CD4-positive, CD25-positive, alpha-beta regulatory T cell (primary cell): Measurements from ENCODE around the gene RPL27A. TPM values are rescaled to one million over a fixed set of nuclear protein-coding genes. Genes with fewer than 3 reads are reported as not detected.

ENCODE experiments used
- ATAC-seq, 2 donors: fragments of 150-1000 bp; cut with Tn5 transposase; one replicate each; pipeline ENCODE4 v1.10.0; 2021; ENCODE audit warnings: low read depth in 2 of 2, moderate number of reproducible peaks in 2 of 2, moderate library complexity in 1 of 2
- DNase-seq, 3 donors: peaks; one replicate each; pipeline versions ENCODE4 v3.0.0 to v3.0.0-alpha.2; 2012 to 2022; ENCODE audit warnings: mixed read lengths in 1 of 3
- H3K27ac ChIP-seq: one replicate; pipeline ENCODE4 v1.7.0; 2013; ENCODE audit warnings: mild to moderate bottlenecking, low read length; ENCODE audit not compliant: insufficient read depth, poor library complexity, severe bottlenecking
- H3K27me3 ChIP-seq: one replicate; pipeline ENCODE4 v1.7.0; 2013; ENCODE audit warnings: low read length; ENCODE audit not compliant: control insufficient read depth, insufficient read depth
- H3K36me3 ChIP-seq: one replicate; pipeline ENCODE4 v1.7.0; 2013; ENCODE audit warnings: mild to moderate bottlenecking, low read length, moderate library complexity; ENCODE audit not compliant: control insufficient read depth, insufficient read depth
- H3K4me1 ChIP-seq: 2 replicates; pipeline ENCODE4 v1.7.0; 2013; ENCODE audit warnings: mild to moderate bottlenecking, low read length; ENCODE audit not compliant: insufficient read depth, control insufficient read depth, poor library complexity, severe bottlenecking
- H3K4me3 ChIP-seq: one replicate; pipeline ENCODE4 v1.7.0; 2013; ENCODE audit warnings: low read depth, mild to moderate bottlenecking, low read length, moderate library complexity
- H3K9me3 ChIP-seq, 2 experiments: 1 replicate in 1 of 2; 2 replicates in 1 of 2; pipeline ENCODE4 v1.7.0; 2013; ENCODE audit warnings: low read length in 2 of 2, mild to moderate bottlenecking in 1 of 2, moderate library complexity in 1 of 2; ENCODE audit not compliant: control insufficient read depth in 2 of 2
- H3K27ac Mint-ChIP-seq, 3 donors: one replicate each; pipeline ENCODE4 v1.8.0; 2020 to 2022; ENCODE audit warnings: mild to moderate bottlenecking in 3 of 3, mixed read lengths in 3 of 3, moderate library complexity in 2 of 3
- H3K27me3 Mint-ChIP-seq: one replicate; pipeline ENCODE4 v1.8.0; 2022; ENCODE audit warnings: mild to moderate bottlenecking, mixed read lengths
- H3K36me3 Mint-ChIP-seq: one replicate; pipeline ENCODE4 v1.8.0; 2020; ENCODE audit warnings: mixed read lengths
- H3K4me1 Mint-ChIP-seq, 4 donors: one replicate each; pipeline ENCODE4 v1.8.0; 2020 to 2022; ENCODE audit warnings: mixed read lengths in 4 of 4, mild to moderate bottlenecking in 1 of 4
- H3K4me3 Mint-ChIP-seq, 4 donors: one replicate each; pipeline ENCODE4 v1.8.0; 2020 to 2022; ENCODE audit warnings: mild to moderate bottlenecking in 4 of 4, mixed read lengths in 4 of 4, moderate library complexity in 3 of 4
- H3K9me3 Mint-ChIP-seq, 7 donors: one replicate each; pipeline ENCODE4 v1.8.0; 2020 to 2022; ENCODE audit warnings: mixed read lengths in 7 of 7, mild to moderate bottlenecking in 3 of 7, moderate library complexity in 2 of 7
- polyA plus RNA-seq, 4 donors: library from polyadenylated mRNA; unstranded; fragments of 300-500 nt; fragmentation: Illumina TruSeq; gene quantifications; one replicate each; pipeline ENCODE4 v1.2.3, GENCODE V29; 2021
- total RNA-seq: library from RNA; stranded (reverse); gene quantifications from one replicate; pipeline ENCODE4 v1.2.3, GENCODE V29; 2022

The RPL27A gene
- total and polyA plus RNA-seq, 5 donors from 2014 or later = 1,139 to 4,268 (median 2,980) TPM

- Histone ChIP-seq H3K27me3 (no peaks in the 10 kb centered on the region), H3K27ac (no peak overlapping the region), H3K4me1 (peaks cover 44% of the 10 kb centered on the region), H3K36me3 (peaks cover 27% of the 10 kb centered on the region), H3K4me3 (no peak overlapping the region), H3K9me3 (no peaks in the 10 kb centered on the region)
- peaks cover 30 to 77% (median 50%) of the 10 kb centered on the region in 4 donors for H3K4me1 Mint-ChIP-seq
- no peak for DNase-seq
- H3K36me3 Mint-ChIP-seq = peaks cover 27% of the 10 kb centered on the region
- peak overlapping the region; percentile 16 to 97 (median 72) for H3K4me3 Mint-ChIP-seq
- peaks cover 0 to under 1% (median 0%) of the 10 kb centered on the region in 7 donors for H3K9me3 Mint-ChIP-seq
- no peak overlapping the region for H3K27ac Mint-ChIP-seq
- no peak for ATAC-seq
- no peaks in the 10 kb centered on the region for H3K27me3 Mint-ChIP-seq
Measured at GRCh38 chr11:8685820-8686219, 3.2 kb downstream of the RPL27A start.

- Mint-ChIP-seq H3K4me1 (peaks cover 30 to 76% (median 47%) of the 10 kb centered on the region in 4 donors), H3K36me3 (peaks cover 27% of the 10 kb centered on the region), H3K27me3 (no peaks in the 10 kb centered on the region), H3K27ac (peak overlapping the region in 1 of 3 donors; percentile 23), H3K4me3 (peak overlapping the region in 2 of 4 donors; percentile 21 to 90), H3K9me3 (no peaks in the 10 kb centered on the region)
- DNase-seq = no peak
- peaks cover 43% of the 10 kb centered on the region for H3K4me1 ChIP-seq
- H3K36me3 ChIP-seq = peaks cover 27% of the 10 kb centered on the region
- no peak for ATAC-seq
- H3K9me3 ChIP-seq = no peaks in the 10 kb centered on the region
- no peaks in the 10 kb centered on the region for H3K27me3 ChIP-seq
- H3K27ac ChIP-seq = no peak overlapping the region
- no peak overlapping the region for H3K4me3 ChIP-seq
Measured at GRCh38 chr11:8686325-8686724, 3.7 kb downstream of the RPL27A start.

- H3K27me3 ChIP-seq = no peaks in the 10 kb centered on the region
- H3K27ac Mint-ChIP-seq = peak overlapping the region; percentile 96 to 98 (median 97)
- ATAC-seq (peak; percentile 83 to 85), DNase-seq (peak; percentile 73 to 93 (median 84))
- peaks cover 23% of the 10 kb centered on the region for H3K36me3 Mint-ChIP-seq
- H3K27me3 Mint-ChIP-seq = no peaks in the 10 kb centered on the region
- peak overlapping the region; percentile 88 for H3K27ac ChIP-seq
- no peaks in the 10 kb centered on the region for H3K9me3 ChIP-seq
- peaks cover 23 to 63% (median 35%) of the 10 kb centered on the region in 4 donors for H3K4me1 Mint-ChIP-seq
- H3K4me1 ChIP-seq = peaks cover 27% of the 10 kb centered on the region
- H3K4me3 ChIP-seq = peak overlapping the region; percentile 97
- H3K4me3 Mint-ChIP-seq = peak overlapping the region; percentile 90 to 99 (median 96)
- H3K9me3 Mint-ChIP-seq = no peaks in the 10 kb centered on the region
- peaks cover 27% of the 10 kb centered on the region for H3K36me3 ChIP-seq
Measured at GRCh38 chr11:8688414-8689362, 6.1 kb downstream of the RPL27A start.

GRCh38 chr11:8689726-8690255 lies 7.2 kb downstream of the RPL27A start:
- ATAC-seq (no peak), DNase-seq (no peak)
- Histone ChIP-seq H3K4me1 (peaks cover 17% of the 10 kb centered on the region), H3K27ac (no peak overlapping the region), H3K9me3 (no peaks in the 10 kb centered on the region), H3K36me3 (peaks cover 18% of the 10 kb centered on the region), H3K4me3 (peak overlapping the region; percentile 97), H3K27me3 (no peaks in the 10 kb centered on the region)
- Mint-ChIP-seq H3K4me1 (peaks cover 23 to 52% (median 26%) of the 10 kb centered on the region in 4 donors), H3K36me3 (peaks cover 15% of the 10 kb centered on the region), H3K9me3 (no peaks in the 10 kb centered on the region), H3K4me3 (peak overlapping the region; percentile 90 to 99 (median 96)), H3K27me3 (no peaks in the 10 kb centered on the region), H3K27ac (peak overlapping the region; percentile 96 to 98 (median 97))

GRCh38 chr11:8690374-8691342 lies 8.1 kb downstream of the RPL27A start:
- H3K4me1 ChIP-seq = peaks cover 14% of the 10 kb centered on the region
- Mint-ChIP-seq H3K4me3 (peak overlapping the region; percentile 41 to 99 (median 92)), H3K27me3 (no peaks in the 10 kb centered on the region), H3K9me3 (no peaks in the 10 kb centered on the region), H3K27ac (peak overlapping the region in 1 of 3 donors; percentile 96), H3K4me1 (peaks cover 19 to 43% (median 25%) of the 10 kb centered on the region in 4 donors), H3K36me3 (peaks cover 12% of the 10 kb centered on the region)
- no peak overlapping the region for H3K4me3 ChIP-seq
- peaks cover 10% of the 10 kb centered on the region for H3K36me3 ChIP-seq
- H3K9me3 ChIP-seq = no peaks in the 10 kb centered on the region
- no peaks in the 10 kb centered on the region for H3K27me3 ChIP-seq
- DNase-seq (no peak), ATAC-seq (no peak)
- no peak overlapping the region for H3K27ac ChIP-seq

- Mint-ChIP-seq H3K27ac (no peak overlapping the region), H3K4me1 (peaks cover 19 to 40% (median 24%) of the 10 kb centered on the region in 4 donors), H3K36me3 (peaks cover 17% of the 10 kb centered on the region), H3K4me3 (peak overlapping the region in 2 of 4 donors; percentile 40 to 90), H3K27me3 (no peaks in the 10 kb centered on the region), H3K9me3 (no peaks in the 10 kb centered on the region)
- Histone ChIP-seq H3K27me3 (no peaks in the 10 kb centered on the region), H3K4me3 (no peak overlapping the region), H3K27ac (no peak overlapping the region), H3K4me1 (peaks cover 14% of the 10 kb centered on the region), H3K9me3 (no peaks in the 10 kb centered on the region), H3K36me3 (peaks cover 2% of the 10 kb centered on the region)
- DNase-seq = no peak
- ATAC-seq = no peak
Measured at GRCh38 chr11:8691601-8692000, 9.0 kb downstream of the RPL27A start.

- Mint-ChIP-seq H3K4me3 (no peak overlapping the region), H3K27ac (peak overlapping the region in 1 of 3 donors; percentile 56), H3K36me3 (peaks cover 17% of the 10 kb centered on the region), H3K4me1 (peaks cover 19 to 35% (median 24%) of the 10 kb centered on the region in 4 donors), H3K27me3 (no peaks in the 10 kb centered on the region), H3K9me3 (no peaks in the 10 kb centered on the region)
- no peak for ATAC-seq
- no peak for DNase-seq
- Histone ChIP-seq H3K9me3 (no peaks in the 10 kb centered on the region), H3K4me3 (no peak overlapping the region), H3K36me3 (no peaks in the 10 kb centered on the region), H3K4me1 (peaks cover 14% of the 10 kb centered on the region), H3K27me3 (no peaks in the 10 kb centered on the region), H3K27ac (no peak overlapping the region)
Measured at GRCh38 chr11:8692417-8692816, 9.8 kb downstream of the RPL27A start.
